Panc1 (cell line): ENCODE data around the gene ASAP2.

Experiments used
- CTCF ChIP-seq: fragments of 450-650 bp; IDR thresholded peaks from 2 replicates; pipeline ENCODE4 v1.5.1; 2017; ENCODE audit warnings: mild to moderate bottlenecking
- POLR2AphosphoS5 ChIP-seq: IDR thresholded peaks from 2 replicates; pipeline ENCODE4 v1.6.1; 2012; ENCODE audit warnings: mild to moderate bottlenecking, low read depth, low read length, moderate library complexity
- REST ChIP-seq, 2 experiments: IDR thresholded peaks; 2 replicates each; pipeline ENCODE4 v1.6.1; 2011 to 2012; ENCODE audit warnings: low read depth in 2 of 2, control low read depth in 1 of 2, low read length in 1 of 2, mild to moderate bottlenecking in 1 of 2, moderate library complexity in 1 of 2; ENCODE audit not compliant: insufficient read depth in 1 of 2
- SIN3A ChIP-seq: IDR thresholded peaks from 2 replicates; pipeline ENCODE4 v1.6.1; 2012; ENCODE audit warnings: low read depth, mild to moderate bottlenecking, low read length, moderate library complexity, borderline replicate concordance; ENCODE audit not compliant: insufficient read depth

GRCh38 chr2:9307535-9307934 is 100.9 kb downstream of the ASAP2 start:
- no peak for TF ChIP-seq CTCF
- TF ChIP-seq REST (IDR thresholded peaks at IDR 0.05; ENCODE audit: insufficient read depth in 1 of 2, low read depth in 2 of 2, low read length in 1 of 2) = no peak
- no peak for TF ChIP-seq POLR2AphosphoS5
- no peak for TF ChIP-seq SIN3A
